ENCODE results near the gene ITPR1.

- no peak for TF ChIP-seq CTCF (IDR thresholded peaks at IDR 0.05)
- no peak for TF ChIP-seq EP300 (IDR thresholded peaks at IDR 0.05)
Observed at GRCh38 chr3:4601892-4602291, 108.7 kb downstream of the ITPR1 start.
